Loucy (cell line): Measurements from ENCODE around the gene PRR23A.

ENCODE experiments used
- CTCF ChIP-seq: fragments of 200-600 bp; sonication (generic); conservative IDR thresholded peaks from 2 replicates; pipeline ENCODE4 v1.5.1; 2014; ENCODE audit warnings: mild to moderate bottlenecking, antibody characterized with exemption, low read length
- EZH2phosphoT487 ChIP-seq: fragments of 200-600 bp; IDR thresholded peaks from 2 replicates; pipeline ENCODE4 v1.6.1; 2018; ENCODE audit warnings: antibody characterized with exemption, mild to moderate bottlenecking, moderate library complexity, borderline replicate concordance

GRCh38 chr3:139044366-139045210, 38.5 kb upstream of the PRR23A start, which contains the start of gene PRR23C:
- no peak for TF ChIP-seq CTCF
- no peak for TF ChIP-seq EZH2phosphoT487
